HG03520 (cell line): Measurements from ENCODE around the gene MRPL36.
"Not testable (repeated sequence)": the region's sequence is repeated elsewhere in the genome, so short reads cannot be mapped to it uniquely, and the experiment has no call there.

Experiments used
- ATAC-seq: cut with Tn5 transposase; IDR thresholded peaks from one replicate; pipeline ENCODE4 v1.9.1; 2021; ENCODE audit warnings: mild to moderate bottlenecking, moderate library complexity; ENCODE audit not compliant: unreplicated experiment

Gene MRPL36

GRCh38 chr5:1815881-1816292, 16.2 kb upstream of the MRPL36 start:
- no peak for ATAC-seq

- no peak for ATAC-seq
These were observed 15.6 kb upstream of the MRPL36 start for GRCh38 chr5:1815071-1815786.

- ATAC-seq = no peak
These were observed 14.8 kb upstream of the MRPL36 start for GRCh38 chr5:1814183-1815020.

GRCh38 chr5:1810581-1811101, 11.0 kb upstream of the MRPL36 start:
- no peak for ATAC-seq

- no peak for ATAC-seq
These were observed 9.9 kb upstream of the MRPL36 start for GRCh38 chr5:1809416-1810035.

GRCh38 chr5:1808439-1808838, 8.8 kb upstream of the MRPL36 start:
- no peak for ATAC-seq

GRCh38 chr5:1807451-1808185, 8.0 kb upstream of the MRPL36 start:
- ATAC-seq = no peak

- ATAC-seq = no peak
These were observed 7.3 kb upstream of the MRPL36 start for GRCh38 chr5:1806974-1807373.

- no peak for ATAC-seq
These were observed 6.6 kb upstream of the MRPL36 start for GRCh38 chr5:1806199-1806598.

GRCh38 chr5:1805736-1806135, 6.1 kb upstream of the MRPL36 start:
- ATAC-seq = no peak

GRCh38 chr5:1805326-1805725, 5.7 kb upstream of the MRPL36 start:
- ATAC-seq = no peak

GRCh38 chr5:1804001-1804690, 4.5 kb upstream of the MRPL36 start:
- ATAC-seq = no peak

GRCh38 chr5:1803192-1803591, 3.6 kb upstream of the MRPL36 start:
- ATAC-seq = no peak

- ATAC-seq = no peak
These were observed 2.3 kb upstream of the MRPL36 start for GRCh38 chr5:1801967-1802295.

- peak; percentile 55 for ATAC-seq
These were observed 1.8 kb upstream of the MRPL36 start, which contains the start of gene NDUFS6 for GRCh38 chr5:1801222-1801966. NDUFS6 (plus strand) TSS chr5:1801407; CDS start chr5:1801418, 11 bp downstream.

- peak; percentile 42 for ATAC-seq
These were observed 1.0 kb upstream of the MRPL36 start for GRCh38 chr5:1800472-1801221.

GRCh38 chr5:1799110-1799601, 481 bp downstream of the MRPL36 start:
- peak; percentile 10 for ATAC-seq

GRCh38 chr5:1798589-1798988, 1.0 kb downstream of the MRPL36 start:
- ATAC-seq = not testable (repeated sequence)

GRCh38 chr5:1797855-1798254, 1.8 kb downstream of the MRPL36 start:
- ATAC-seq = no peak
